ENCODE results near the gene LPCAT1. TPM values are rescaled to one million over a fixed set of nuclear protein-coding genes. Genes with fewer than 3 reads are reported as not detected.
"Not testable (repeated sequence)": the region's sequence is repeated elsewhere in the genome, so short reads cannot be mapped to it uniquely, and the experiment has no call there.

Gene LPCAT1
- total RNA-seq, 1 experiment from 2014 or later: 71.5 TPM

GRCh38 chr5:1423901-1424603 is 99.7 kb downstream of the LPCAT1 start:
- in situ Hi-C loops (cut with HindIII; ENCODE audit: low sequenced_read_pairs): no loop called here
- DNase-seq (ENCODE audit: low spot score): no peak

- DNase-seq (ENCODE audit: low spot score); in situ Hi-C loops (cut with HindIII; ENCODE audit: low sequenced_read_pairs): not testable (repeated sequence)
These were observed 101.2 kb downstream of the LPCAT1 start for GRCh38 chr5:1422522-1422921.

GRCh38 chr5:1421521-1422341 is 102.0 kb downstream of the LPCAT1 start:
- DNase-seq (ENCODE audit: low spot score): no peak
- in situ Hi-C loops (cut with HindIII; ENCODE audit: low sequenced_read_pairs): no loop called here

- in situ Hi-C loops (cut with HindIII; ENCODE audit: low sequenced_read_pairs): no loop called here
These were observed 103.3 kb downstream of the LPCAT1 start for GRCh38 chr5:1420211-1421195.

GRCh38 chr5:1419476-1420210 is 104.1 kb downstream of the LPCAT1 start:
- in situ Hi-C loops (cut with HindIII; ENCODE audit: low sequenced_read_pairs): no loop called here

More at GRCh38 chr5:1420211-1421195, 103.3 kb downstream of the LPCAT1 start:
- peak; percentile 53 for DNase-seq (ENCODE audit: low spot score)

GRCh38 chr5:1418921-1419280 is 104.9 kb downstream of the LPCAT1 start:
- in situ Hi-C loops (cut with HindIII; ENCODE audit: low sequenced_read_pairs): no loop called here
- no peak for DNase-seq (ENCODE audit: low spot score)

More at GRCh38 chr5:1419476-1420210, 104.1 kb downstream of the LPCAT1 start:
- DNase-seq (ENCODE audit: low spot score): no peak

- no peak for DNase-seq (ENCODE audit: low spot score)
- in situ Hi-C loops (cut with HindIII; ENCODE audit: low sequenced_read_pairs): no loop called here
These were observed 105.4 kb downstream of the LPCAT1 start for GRCh38 chr5:1418238-1418920.

- DNase-seq (ENCODE audit: low spot score): no peak
- in situ Hi-C loops (cut with HindIII; ENCODE audit: low sequenced_read_pairs): no loop called here
These were observed 106.1 kb downstream of the LPCAT1 start for GRCh38 chr5:1417586-1418225.

GRCh38 chr5:1416856-1417469 is 106.8 kb downstream of the LPCAT1 start:
- DNase-seq (ENCODE audit: low spot score): no peak
- in situ Hi-C loops (cut with HindIII; ENCODE audit: low sequenced_read_pairs): no loop called here

GRCh38 chr5:1415626-1416360 is 108.0 kb downstream of the LPCAT1 start:
- DNase-seq (ENCODE audit: low spot score): no peak
- in situ Hi-C loops (cut with HindIII; ENCODE audit: low sequenced_read_pairs): no loop called here

- DNase-seq (ENCODE audit: low spot score): no peak
- in situ Hi-C loops (cut with HindIII; ENCODE audit: low sequenced_read_pairs): no loop called here
These were observed 108.7 kb downstream of the LPCAT1 start for GRCh38 chr5:1415059-1415425.

- DNase-seq (ENCODE audit: low spot score): no peak
- in situ Hi-C loops (cut with HindIII; ENCODE audit: low sequenced_read_pairs): no loop called here
These were observed 109.3 kb downstream of the LPCAT1 start for GRCh38 chr5:1414311-1415058.

- DNase-seq (ENCODE audit: low spot score): no peak
- in situ Hi-C loops (cut with HindIII; ENCODE audit: low sequenced_read_pairs): no loop called here
These were observed 110.0 kb downstream of the LPCAT1 start for GRCh38 chr5:1413611-1414241.

- no peak for DNase-seq (ENCODE audit: low spot score)
- in situ Hi-C loops (cut with HindIII; ENCODE audit: low sequenced_read_pairs): no loop called here
These were observed 110.5 kb downstream of the LPCAT1 start for GRCh38 chr5:1413211-1413610.

- no peak for DNase-seq (ENCODE audit: low spot score)
- in situ Hi-C loops (cut with HindIII; ENCODE audit: low sequenced_read_pairs): no loop called here
These were observed 111.1 kb downstream of the LPCAT1 start for GRCh38 chr5:1412621-1413020.

- in situ Hi-C loops (cut with HindIII; ENCODE audit: low sequenced_read_pairs): no loop called here
These were observed 111.6 kb downstream of the LPCAT1 start for GRCh38 chr5:1412163-1412562.

More at GRCh38 chr5:1412163-1412562, 111.6 kb downstream of the LPCAT1 start:
- no peak for DNase-seq (ENCODE audit: low spot score)
